Kidney tubule cell (primary cell): ENCODE data around the gene CRY2.

Source experiments
- DNase-seq: peaks from one replicate; pipeline ENCODE4 v3.0.0-alpha.2; 2018; ENCODE audit warnings: low spot score

CRY2 gene

GRCh38 chr11:45848654-45849081 is 1.4 kb downstream of the CRY2 start:
- DNase-seq: peak; percentile 36

- peak; percentile 55 for DNase-seq
Observed at GRCh38 chr11:45850446-45850845, 3.2 kb downstream of the CRY2 start.

- no peak for DNase-seq
Observed at GRCh38 chr11:45851228-45851627, 4.0 kb downstream of the CRY2 start.

GRCh38 chr11:45852018-45852711 is 4.9 kb downstream of the CRY2 start:
- no peak for DNase-seq

GRCh38 chr11:45852712-45853101 is 5.4 kb downstream of the CRY2 start:
- DNase-seq: no peak

GRCh38 chr11:45853332-45854219 is 6.3 kb downstream of the CRY2 start:
- no peak for DNase-seq

- no peak for DNase-seq
Observed at GRCh38 chr11:45855308-45855707, 8.0 kb downstream of the CRY2 start.

- DNase-seq: no peak
Observed at GRCh38 chr11:45856044-45856468, 8.8 kb downstream of the CRY2 start.

- peak; percentile 96 for DNase-seq
Observed at GRCh38 chr11:45857961-45858474, 10.7 kb downstream of the CRY2 start.

- no peak for DNase-seq
Observed at GRCh38 chr11:45858751-45859398, 11.6 kb downstream of the CRY2 start.

- DNase-seq: peak; percentile 87
Observed at GRCh38 chr11:45859661-45860140, 12.4 kb downstream of the CRY2 start.

- no peak for DNase-seq
Observed at GRCh38 chr11:45860348-45860747, 13.1 kb downstream of the CRY2 start.

GRCh38 chr11:45860764-45861510 is 13.7 kb downstream of the CRY2 start:
- no peak for DNase-seq

GRCh38 chr11:45864041-45864440 is 16.8 kb downstream of the CRY2 start:
- DNase-seq: no peak

- DNase-seq: no peak
Observed at GRCh38 chr11:45869551-45869950, 22.3 kb downstream of the CRY2 start.

- no peak for DNase-seq
Observed at GRCh38 chr11:45870706-45871105, 23.4 kb downstream of the CRY2 start.

GRCh38 chr11:45871638-45872037 is 24.4 kb downstream of the CRY2 start:
- no peak for DNase-seq

GRCh38 chr11:45872651-45873356 is 25.5 kb downstream of the CRY2 start:
- DNase-seq: peak; percentile 58

GRCh38 chr11:45876401-45876800 is 29.1 kb downstream of the CRY2 start:
- DNase-seq: no peak

GRCh38 chr11:45877221-45877620 is 29.9 kb downstream of the CRY2 start:
- no peak for DNase-seq

- no peak for DNase-seq
Observed at GRCh38 chr11:45877845-45878244, 30.6 kb downstream of the CRY2 start.
